HCT116 (cell line): ENCODE results near the gene PFN3. TPM values are rescaled to one million over a fixed set of nuclear protein-coding genes. Genes with fewer than 3 reads are reported as not detected.

ENCODE experiments used
- ATAC-seq: fragments of 200-7000 bp; cut with Tn5 transposase; 2 replicates; pipeline ENCODE4 v1.9.1; 2020; ENCODE audit warnings: mild to moderate bottlenecking, moderate library complexity
- BruUV-seq: library from RNA; stranded (reverse); fragments of 400-500 nt; replicated peaks from 2 replicates; lab custom pipeline; 2021; lab: Mats Ljungman, UMichigan
- CTCF ChIA-PET: fragments of 300-600 bp; sonication (Branson Sonifier 250); formaldehyde crosslinking; loops from one replicate; lab custom pipeline; 2021; ENCODE audit warnings: antibody characterized with exemption; lab: Charles Lee
- POLR2A ChIA-PET: fragments of 300-600, 350-600 bp; sonication (Branson Sonifier 250); formaldehyde crosslinking; loops from one replicate; lab custom pipeline; 2021; ENCODE audit warnings: antibody characterized with exemption; lab: Charles Lee
- RAD21 ChIA-PET, 2 experiments: fragments of 300-600 bp; sonication (Branson Sonifier 250); formaldehyde crosslinking; loops; one replicate each; lab custom pipeline; 2023; ENCODE audit warnings: low total read pairs in 2 of 2; ENCODE audit not compliant: uncharacterized antibody in 2 of 2, unreplicated experiment in 2 of 2, low non-redundant PET in 1 of 2; lab: Charles Lee
- DNase-seq: peaks from one replicate; pipeline ENCODE4 v3.0.0-alpha.2; 2010; ENCODE audit warnings: low read depth, low spot score
- H2AFZ ChIP-seq: fragments of 200-600 bp; shearing (Covaris generic), sonication (generic); 2 replicates; pipeline ENCODE4 v1.6.1; 2017; ENCODE audit warnings: low read depth, mixed run types, mixed read lengths, antibody characterized with exemption, low read length; ENCODE audit not compliant: poor library complexity, severe bottlenecking
- H3K27ac ChIP-seq: 2 replicates; pipeline ENCODE4 v1.5.1; 2012; ENCODE audit warnings: low read depth, low read length
- H3K27me3 ChIP-seq: fragments of 200-600 bp; sonication (generic); 2 replicates; pipeline ENCODE4 v1.6.1; 2016; ENCODE audit warnings: mixed run types, low read length, mixed read lengths; ENCODE audit not compliant: insufficient read depth
- H3K36me3 ChIP-seq, 2 experiments: fragments of 200-500 bp in 1 of 2; fragments of 200-600 bp in 1 of 2; sonication (Bioruptor generic) in 1 of 2; sonication (generic) in 1 of 2; 2 replicates each; pipeline versions ENCODE4 v1.5.1 to v1.6.1; 2014 to 2016; ENCODE audit warnings: low read length in 2 of 2, inconsistent platforms in 1 of 2, mixed read lengths in 1 of 2, mixed run types in 1 of 2; ENCODE audit not compliant: insufficient read depth in 2 of 2, control insufficient read depth in 1 of 2
- H3K4me1 ChIP-seq, 2 experiments: fragments of 200-600 bp in 1 of 2; sonication (generic) in 1 of 2; 2 replicates each; pipeline versions ENCODE4 v1.5.1 to v1.6.1; 2012 to 2017; ENCODE audit warnings: low read length in 2 of 2, inconsistent platforms in 1 of 2, mild to moderate bottlenecking in 1 of 2, mixed read lengths in 1 of 2, mixed run types in 1 of 2, moderate library complexity in 1 of 2; ENCODE audit not compliant: insufficient read depth in 2 of 2, control insufficient read depth in 1 of 2
- H3K4me2 ChIP-seq: fragments of 200-600 bp; sonication (generic); 2 replicates; pipeline ENCODE4 v1.6.1; 2017; ENCODE audit warnings: mixed run types, low read length, mixed read lengths
- H3K4me3 ChIP-seq, 2 experiments: fragments of 200-600 bp in 1 of 2; sonication (generic) in 1 of 2; replicated peaks in 1 of 2; 2 replicates each; pipeline ENCODE4 v1.5.1; 2011 to 2016; ENCODE audit warnings: low read length in 2 of 2, control low read depth in 1 of 2, low read depth in 1 of 2, mild to moderate bottlenecking in 1 of 2, mixed read lengths in 1 of 2, mixed run types in 1 of 2
- H3K79me2 ChIP-seq: fragments of 200-600 bp; sonication (generic); 2 replicates; pipeline ENCODE4 v1.6.1; 2017; ENCODE audit warnings: mild to moderate bottlenecking, mixed run types, low read length, moderate library complexity, mixed read lengths; ENCODE audit not compliant: insufficient read depth
- H3K9ac ChIP-seq: fragments of 200-600 bp; sonication (generic); 2 replicates; pipeline ENCODE4 v1.6.1; 2016; ENCODE audit warnings: low read length, mixed read lengths
- H3K9me2 ChIP-seq: fragments of 200-600 bp; sonication (generic), shearing (Covaris generic); 2 replicates; pipeline ENCODE4 v1.6.1; 2017; ENCODE audit warnings: mixed run types, mild to moderate bottlenecking, moderate library complexity; ENCODE audit not compliant: insufficient read depth
- H3K9me3 ChIP-seq, 2 experiments: fragments of 200-500 bp in 1 of 2; fragments of 200-600 bp in 1 of 2; sonication (Bioruptor generic) in 1 of 2; sonication (generic) in 1 of 2; 2 replicates each; pipeline ENCODE4 v1.6.1; 2014 to 2017; ENCODE audit warnings: low read length in 2 of 2, mixed read lengths in 2 of 2, inconsistent platforms in 1 of 2, low read depth in 1 of 2, mild to moderate bottlenecking in 1 of 2, mixed run types in 1 of 2, moderate library complexity in 1 of 2; ENCODE audit not compliant: control insufficient read depth in 1 of 2, insufficient read depth in 1 of 2
- H4K20me1 ChIP-seq: fragments of 200-600 bp; sonication (generic), shearing (Covaris generic); 2 replicates; pipeline ENCODE4 v1.6.1; 2017; ENCODE audit warnings: mixed run types, mild to moderate bottlenecking, moderate library complexity; ENCODE audit not compliant: insufficient read depth
- CEBPB ChIP-seq: IDR thresholded peaks from 2 replicates; pipeline ENCODE4 v1.6.1; 2012; ENCODE audit warnings: low read depth
- EGR1 ChIP-seq: IDR thresholded peaks from 2 replicates; pipeline ENCODE4 v1.6.1; 2012; ENCODE audit warnings: low read depth
- ELF1 ChIP-seq: IDR thresholded peaks from 2 replicates; pipeline ENCODE4 v1.6.1; 2012; ENCODE audit warnings: low read depth, borderline replicate concordance
- EZH2 ChIP-seq: fragments of 200-600 bp; sonication (generic); IDR thresholded peaks from 2 replicates; pipeline ENCODE4 v1.6.1; 2017; ENCODE audit warnings: antibody characterized with exemption, mixed run types
- FOSL1 ChIP-seq: IDR thresholded peaks from 2 replicates; pipeline ENCODE4 v1.6.1; 2012; ENCODE audit warnings: low read depth
- POLR2AphosphoS5 ChIP-seq: IDR thresholded peaks from 2 replicates; pipeline ENCODE4 v1.6.1; 2011; ENCODE audit warnings: mild to moderate bottlenecking, low read depth, low read length, moderate library complexity
- ZBTB33 ChIP-seq: IDR thresholded peaks from 2 replicates; pipeline ENCODE4 v1.6.1; 2011; ENCODE audit warnings: mild to moderate bottlenecking, low read length, moderate library complexity; ENCODE audit not compliant: insufficient replicate concordance; ENCODE audit errors: extremely low read depth
- intact Hi-C: fragments of 100-400 bp; cut with micrococcal nuclease; formaldehyde crosslinking; loops from 2 replicates; pipeline ENCODE4 v1.10.0; 2022
- total RNA-seq: library from RNA; stranded (reverse); gene quantifications from one replicate; pipeline ENCODE4 v1.2.1, GENCODE V29; 2021; ENCODE audit not compliant: unreplicated experiment
- TF ChIP-seq, protein P1 (sequence below): IDR thresholded peaks from 2 replicates; pipeline ENCODE4 v1.6.1; 2012; ENCODE audit warnings: low read depth

PFN3 gene
- total RNA-seq, 1 experiment from 2014 or later: not detected

DNA sequence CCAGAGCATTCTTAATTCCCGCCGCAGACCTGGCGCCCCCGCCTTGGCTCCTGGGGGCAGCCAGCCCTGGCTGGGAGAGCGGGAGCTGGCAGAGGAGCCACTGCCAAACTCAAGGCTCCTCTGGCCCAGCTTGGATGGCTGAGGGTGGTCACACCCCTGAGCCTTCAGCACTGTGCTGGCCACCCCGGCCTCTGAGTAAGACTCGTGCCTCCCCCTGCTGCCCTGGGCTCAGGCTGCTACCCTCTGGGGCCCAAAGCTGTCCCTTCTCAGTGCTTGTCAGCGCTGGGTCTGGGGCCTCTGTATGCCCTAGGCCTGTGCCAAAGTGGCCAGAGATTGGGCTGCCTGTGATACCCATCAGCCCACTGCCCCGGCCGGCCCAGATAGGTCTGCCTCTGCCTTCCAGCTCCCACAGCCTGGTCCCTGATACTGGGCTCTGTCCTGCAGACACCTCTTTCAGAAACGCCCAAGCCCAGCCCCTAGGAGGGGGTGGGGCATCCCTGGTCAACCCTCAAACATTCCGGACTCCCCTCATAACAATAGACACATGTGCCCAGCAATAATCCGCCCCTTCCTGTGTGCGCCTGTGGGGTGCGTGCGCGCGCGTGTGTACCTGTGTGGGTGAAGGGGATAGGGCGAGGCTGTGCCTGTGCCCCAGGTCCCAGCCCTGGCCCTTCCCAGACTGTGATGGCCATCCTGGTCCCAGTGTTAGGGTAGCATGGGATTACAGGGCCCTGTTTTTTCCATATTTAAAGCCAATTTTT, 41.8 kb upstream of the PFN3 start:
- intact Hi-C loops: no loop called here
- Histone ChIP-seq H3K27ac (peak overlapping the region; percentile 40; the same call in 1 of the 2 replicates), H4K20me1 (peaks cover 3% of the 10 kb centered on the region; the same call in 1 of the 2 replicates), H3K9me3 (no peaks in the 10 kb centered on the region), H3K79me2 (peaks cover 38% of the 10 kb centered on the region; the same call in 1 of the 2 replicates), H3K9ac (no peak overlapping the region), H3K27me3 (no peaks in the 10 kb centered on the region), H3K4me3 (no peak overlapping the region), H3K4me2 (no peak overlapping the region), H3K4me1 (peaks cover 0 to 33% of the 10 kb centered on the region in 2 experiments; a peak in 2 of 4 replicates), H3K36me3 (peaks cover 3 to 24% of the 10 kb centered on the region in 2 experiments; a peak in 3 of 4 replicates), H3K9me2 (no peaks in the 10 kb centered on the region), H2AFZ (no peak overlapping the region)
- no TSS peak for BruUV-seq
- TF ChIP-seq CEBPB (no peak), EGR1 (no peak), EZH2 (no peak), ZBTB33 (no peak), POLR2AphosphoS5 (peak; percentile 18), ELF1 (no peak), FOSL1 (no peak)
- TF ChIP-seq, protein P1, sequence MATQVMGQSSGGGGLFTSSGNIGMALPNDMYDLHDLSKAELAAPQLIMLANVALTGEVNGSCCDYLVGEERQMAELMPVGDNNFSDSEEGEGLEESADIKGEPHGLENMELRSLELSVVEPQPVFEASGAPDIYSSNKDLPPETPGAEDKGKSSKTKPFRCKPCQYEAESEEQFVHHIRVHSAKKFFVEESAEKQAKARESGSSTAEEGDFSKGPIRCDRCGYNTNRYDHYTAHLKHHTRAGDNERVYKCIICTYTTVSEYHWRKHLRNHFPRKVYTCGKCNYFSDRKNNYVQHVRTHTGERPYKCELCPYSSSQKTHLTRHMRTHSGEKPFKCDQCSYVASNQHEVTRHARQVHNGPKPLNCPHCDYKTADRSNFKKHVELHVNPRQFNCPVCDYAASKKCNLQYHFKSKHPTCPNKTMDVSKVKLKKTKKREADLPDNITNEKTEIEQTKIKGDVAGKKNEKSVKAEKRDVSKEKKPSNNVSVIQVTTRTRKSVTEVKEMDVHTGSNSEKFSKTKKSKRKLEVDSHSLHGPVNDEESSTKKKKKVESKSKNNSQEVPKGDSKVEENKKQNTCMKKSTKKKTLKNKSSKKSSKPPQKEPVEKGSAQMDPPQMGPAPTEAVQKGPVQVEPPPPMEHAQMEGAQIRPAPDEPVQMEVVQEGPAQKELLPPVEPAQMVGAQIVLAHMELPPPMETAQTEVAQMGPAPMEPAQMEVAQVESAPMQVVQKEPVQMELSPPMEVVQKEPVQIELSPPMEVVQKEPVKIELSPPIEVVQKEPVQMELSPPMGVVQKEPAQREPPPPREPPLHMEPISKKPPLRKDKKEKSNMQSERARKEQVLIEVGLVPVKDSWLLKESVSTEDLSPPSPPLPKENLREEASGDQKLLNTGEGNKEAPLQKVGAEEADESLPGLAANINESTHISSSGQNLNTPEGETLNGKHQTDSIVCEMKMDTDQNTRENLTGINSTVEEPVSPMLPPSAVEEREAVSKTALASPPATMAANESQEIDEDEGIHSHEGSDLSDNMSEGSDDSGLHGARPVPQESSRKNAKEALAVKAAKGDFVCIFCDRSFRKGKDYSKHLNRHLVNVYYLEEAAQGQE: no peak
- ATAC-seq (0 out of 2 replicates have a peak, but pooled peaks have one; percentile 1), DNase-seq (no peak)
- ChIA-PET POLR2A (no interaction called here), CTCF (no interaction called here), RAD21 (no interaction called here)
